Endothelial cell (in vitro differentiated cells): ENCODE results near the gene RBBP8. TPM values are rescaled to one million over a fixed set of nuclear protein-coding genes. Genes with fewer than 3 reads are reported as not detected.

Experiments
- DNase-seq: peaks from one replicate; pipeline ENCODE4 v3.0.0; 2021; ENCODE audit warnings: low spot score
- H3K27ac Mint-ChIP-seq: one replicate; pipeline ENCODE4 v1.8.0; 2021; ENCODE audit warnings: mixed read lengths, inconsistent platforms; ENCODE audit not compliant: unreplicated experiment
- H3K27me3 Mint-ChIP-seq: one replicate; pipeline ENCODE4 v1.8.0; 2021; ENCODE audit warnings: mild to moderate bottlenecking, moderate library complexity, mixed read lengths, inconsistent platforms; ENCODE audit not compliant: unreplicated experiment
- H3K36me3 Mint-ChIP-seq: one replicate; pipeline ENCODE4 v1.8.0; 2021; ENCODE audit warnings: mild to moderate bottlenecking, low read depth, mixed read lengths, inconsistent platforms; ENCODE audit not compliant: unreplicated experiment
- H3K4me1 Mint-ChIP-seq: one replicate; pipeline ENCODE4 v1.8.0; 2021; ENCODE audit warnings: mild to moderate bottlenecking, mixed read lengths, inconsistent platforms; ENCODE audit not compliant: unreplicated experiment
- H3K4me3 Mint-ChIP-seq: one replicate; pipeline ENCODE4 v1.8.0; 2021; ENCODE audit warnings: mild to moderate bottlenecking, mixed read lengths, inconsistent platforms; ENCODE audit not compliant: unreplicated experiment
- H3K9me3 Mint-ChIP-seq: one replicate; pipeline ENCODE4 v1.8.0; 2021; ENCODE audit warnings: mixed read lengths, inconsistent platforms; ENCODE audit not compliant: unreplicated experiment
- total RNA-seq: library from RNA; stranded (reverse); fragmentation: NEBNext Ultra II Directional; extraction: Animal tissue kit (Norgen Biotek cat#: 25700); gene quantifications from one replicate; pipeline ENCODE4 v1.2.1, GENCODE V29; 2021; ENCODE audit not compliant: unreplicated experiment
- TF ChIP-seq, protein P1 (sequence below): fragments of 200-600 bp; sonication (generic); IDR thresholded peaks from one replicate; pipeline ENCODE4 v1.5.0; 2021; ENCODE audit warnings: antibody characterized with exemption; ENCODE audit not compliant: unreplicated experiment

Gene RBBP8
- total RNA-seq, 1 donor from 2014 or later, result 27.0 TPM

DNA sequence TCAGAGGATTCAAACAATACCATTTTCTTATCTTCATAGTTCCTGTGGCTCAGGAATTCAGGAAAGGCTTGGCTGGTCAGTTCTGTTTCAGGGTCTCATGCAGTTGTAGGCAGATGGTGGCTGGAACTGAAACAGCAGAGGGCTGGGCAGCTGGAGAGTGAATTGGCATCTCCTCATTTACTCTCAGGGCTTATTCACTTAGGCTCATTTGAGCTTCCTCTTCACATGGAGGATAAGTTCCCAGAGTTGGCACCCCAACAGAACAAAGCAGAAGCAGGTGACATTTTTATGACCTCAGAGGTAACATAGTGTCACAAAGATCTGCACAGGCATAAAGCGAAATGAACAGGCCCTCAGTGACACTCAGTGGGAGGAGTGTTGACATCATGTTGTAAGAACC lies 66.1 kb downstream of the RBBP8 start:
- DNase-seq, result peak; percentile 33
- Mint-ChIP-seq H3K4me1 (peaks cover 17% of the 10 kb centered on the region), H3K27ac (peak overlapping the region; percentile 94), H3K36me3 (no peaks in the 10 kb centered on the region), H3K27me3 (no peaks in the 10 kb centered on the region), H3K9me3 (no peaks in the 10 kb centered on the region), H3K4me3 (no peak overlapping the region)
- TF ChIP-seq, protein P1, sequence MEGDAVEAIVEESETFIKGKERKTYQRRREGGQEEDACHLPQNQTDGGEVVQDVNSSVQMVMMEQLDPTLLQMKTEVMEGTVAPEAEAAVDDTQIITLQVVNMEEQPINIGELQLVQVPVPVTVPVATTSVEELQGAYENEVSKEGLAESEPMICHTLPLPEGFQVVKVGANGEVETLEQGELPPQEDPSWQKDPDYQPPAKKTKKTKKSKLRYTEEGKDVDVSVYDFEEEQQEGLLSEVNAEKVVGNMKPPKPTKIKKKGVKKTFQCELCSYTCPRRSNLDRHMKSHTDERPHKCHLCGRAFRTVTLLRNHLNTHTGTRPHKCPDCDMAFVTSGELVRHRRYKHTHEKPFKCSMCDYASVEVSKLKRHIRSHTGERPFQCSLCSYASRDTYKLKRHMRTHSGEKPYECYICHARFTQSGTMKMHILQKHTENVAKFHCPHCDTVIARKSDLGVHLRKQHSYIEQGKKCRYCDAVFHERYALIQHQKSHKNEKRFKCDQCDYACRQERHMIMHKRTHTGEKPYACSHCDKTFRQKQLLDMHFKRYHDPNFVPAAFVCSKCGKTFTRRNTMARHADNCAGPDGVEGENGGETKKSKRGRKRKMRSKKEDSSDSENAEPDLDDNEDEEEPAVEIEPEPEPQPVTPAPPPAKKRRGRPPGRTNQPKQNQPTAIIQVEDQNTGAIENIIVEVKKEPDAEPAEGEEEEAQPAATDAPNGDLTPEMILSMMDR, result no peak

DNA sequence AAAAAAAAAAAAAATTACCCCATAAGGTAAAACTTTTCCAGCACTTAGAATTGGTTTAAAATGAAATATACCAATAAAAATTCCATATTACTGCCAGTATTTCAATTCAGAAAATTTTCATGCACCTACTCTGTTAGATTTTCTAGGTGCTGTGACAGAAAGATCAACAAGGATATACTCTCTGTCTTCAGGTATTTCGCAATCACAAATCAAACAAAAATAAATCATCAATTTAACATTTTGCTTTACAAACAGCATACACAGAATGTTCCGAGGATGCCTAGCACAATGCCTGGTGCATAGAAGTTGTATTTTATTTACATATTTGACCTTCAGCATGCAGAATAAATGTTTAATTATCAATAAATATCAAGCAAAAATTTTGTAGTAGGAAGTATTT lies 66.5 kb downstream of the RBBP8 start:
- DNase-seq, result no peak
- Mint-ChIP-seq H3K4me3 (no peak overlapping the region), H3K27me3 (no peaks in the 10 kb centered on the region), H3K9me3 (no peaks in the 10 kb centered on the region), H3K36me3 (no peaks in the 10 kb centered on the region), H3K27ac (no peak overlapping the region), H3K4me1 (peaks cover 17% of the 10 kb centered on the region)
- TF ChIP-seq, protein P1, result no peak

DNA sequence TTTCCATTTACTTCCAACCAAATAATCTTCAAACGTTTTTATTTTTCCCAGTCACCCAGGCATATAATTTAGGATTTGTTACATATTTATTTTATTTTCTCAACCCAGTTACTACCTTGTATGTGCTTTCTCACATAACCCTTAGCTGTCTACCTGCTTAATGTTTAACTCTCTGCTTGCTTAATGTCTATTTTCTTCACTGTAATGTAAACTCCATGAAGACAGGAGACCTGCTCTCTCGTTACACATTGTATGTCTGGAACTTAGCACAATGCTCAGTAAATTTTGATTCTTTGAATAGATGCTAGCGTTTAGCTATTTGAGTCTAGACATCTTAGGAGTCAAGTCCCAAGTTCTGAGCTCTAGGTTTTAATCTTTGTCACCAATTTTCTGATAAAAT lies 70.2 kb downstream of the RBBP8 start:
- Mint-ChIP-seq H3K9me3 (no peaks in the 10 kb centered on the region), H3K4me3 (no peak overlapping the region), H3K36me3 (peaks cover 6% of the 10 kb centered on the region), H3K27ac (no peak overlapping the region), H3K27me3 (no peaks in the 10 kb centered on the region), H3K4me1 (peaks cover 10% of the 10 kb centered on the region)
- DNase-seq, result no peak
- TF ChIP-seq, protein P1, result no peak

DNA sequence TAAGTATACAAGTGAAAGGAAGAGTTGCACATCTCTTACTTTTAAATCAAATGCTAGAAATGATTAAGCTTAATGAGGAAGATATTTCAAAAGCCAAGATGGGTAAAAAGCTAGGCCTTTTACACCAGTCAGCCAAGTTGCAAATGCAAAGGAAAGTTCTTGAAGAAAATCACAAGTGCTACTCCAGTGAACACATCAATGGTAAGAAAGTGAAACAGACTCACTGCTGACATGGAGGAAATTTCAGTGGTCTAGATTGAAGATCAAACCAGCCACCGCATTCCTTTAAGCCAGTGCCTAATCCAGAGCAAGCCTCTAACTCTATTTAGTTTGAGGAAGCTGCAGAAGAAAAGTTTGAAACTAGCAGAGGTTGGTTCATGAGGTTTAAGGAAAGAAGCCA lies 79.1 kb downstream of the RBBP8 start:
- no peaks in the 10 kb centered on the region for H3K9me3 Mint-ChIP-seq
- H3K4me3 Mint-ChIP-seq, result no peak overlapping the region
- H3K36me3 Mint-ChIP-seq, result no peaks in the 10 kb centered on the region
- TF ChIP-seq, protein P1, result no peak
- H3K27ac Mint-ChIP-seq, result no peak overlapping the region
- DNase-seq, result no peak
- H3K4me1 Mint-ChIP-seq, result no peaks in the 10 kb centered on the region
- H3K27me3 Mint-ChIP-seq, result peaks cover 3% of the 10 kb centered on the region

DNA sequence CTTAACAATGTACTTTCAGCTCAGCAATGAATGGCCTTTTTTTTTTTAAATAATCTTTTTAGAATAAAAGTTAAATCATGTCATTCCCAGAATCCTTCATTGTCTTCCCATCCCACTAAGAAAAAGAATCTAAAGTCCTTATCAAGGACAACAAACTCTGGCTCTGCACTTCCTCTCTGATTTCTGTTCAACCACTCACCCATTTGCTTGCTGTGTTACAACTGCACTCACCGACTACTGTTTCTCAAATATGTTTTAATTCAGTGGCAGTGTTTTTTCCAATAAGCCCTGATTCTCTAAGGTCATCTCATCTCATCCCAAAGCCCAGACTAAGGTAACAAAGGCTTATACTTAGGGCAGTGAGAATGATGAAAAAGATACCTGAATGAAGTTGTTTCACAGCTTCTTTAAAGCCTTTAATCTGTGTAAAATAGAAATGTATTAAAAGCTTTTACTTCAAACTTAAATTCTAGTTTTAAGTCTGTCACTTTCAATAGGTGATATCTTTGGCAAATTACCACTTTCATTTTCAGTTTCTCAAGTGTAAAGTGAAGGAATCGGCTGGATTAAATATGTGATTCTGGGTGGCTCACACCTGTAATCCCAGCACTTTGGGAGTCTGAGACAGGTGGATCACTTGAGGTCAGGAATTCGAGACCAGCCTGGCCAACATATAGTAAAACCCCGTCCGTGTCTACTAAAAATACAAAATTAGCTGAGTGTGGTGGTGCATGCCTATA lies 87.6 kb downstream of the RBBP8 start:
- H3K4me1 Mint-ChIP-seq, result no peaks in the 10 kb centered on the region
- no peak overlapping the region for H3K27ac Mint-ChIP-seq
- TF ChIP-seq, protein P1, result no peak

More for the DNA sequence above, 87.6 kb downstream of the RBBP8 start:
- DNase-seq, result no peak
- no peak overlapping the region for H3K4me3 Mint-ChIP-seq
- H3K36me3 Mint-ChIP-seq, result peaks cover 4% of the 10 kb centered on the region
- no peaks in the 10 kb centered on the region for H3K27me3 Mint-ChIP-seq
- no peaks in the 10 kb centered on the region for H3K9me3 Mint-ChIP-seq
